ENCODE measurements around the gene CAPZB.

The CAPZB gene

GRCh38 chr1:19405195-19405760 lies 80.1 kb downstream of the CAPZB start:
- H3K9me3 ChIP-seq (ENCODE audit: control insufficient read depth in 2 of 2, low read length in 2 of 2): no peaks in the 10 kb centered on the region
- H3K36me3 ChIP-seq (ENCODE audit: control insufficient read depth in 2 of 2, insufficient read depth in 2 of 2, low read length in 2 of 2): peaks cover 0 to 10% of the 10 kb centered on the region in 2 donors
- H3K9ac ChIP-seq (ENCODE audit: low read length in 2 of 2): peak overlapping the region in 1 of 2 donors; percentile 8
- peak overlapping the region; percentile 71 for H3K27ac ChIP-seq (ENCODE audit: low read length)
- peak overlapping the region; percentile 34 to 49 for H3K4me3 ChIP-seq (ENCODE audit: low read length in 2 of 2)
- peaks cover 87% of the 10 kb centered on the region for H3K4me1 ChIP-seq (ENCODE audit: control insufficient read depth, insufficient read depth, low read length)
- no peaks in the 10 kb centered on the region for H3K27me3 ChIP-seq (ENCODE audit: control insufficient read depth in 1 of 2, insufficient read depth in 2 of 2, low read length in 2 of 2)

- Histone ChIP-seq H3K4me1 (ENCODE audit: control insufficient read depth, insufficient read depth, low read length) (peaks cover 89% of the 10 kb centered on the region), H3K9me3 (ENCODE audit: control insufficient read depth in 2 of 2, low read length in 2 of 2) (no peaks in the 10 kb centered on the region), H3K4me3 (ENCODE audit: low read length in 2 of 2) (peak overlapping the region; percentile 15 to 34), H3K27ac (ENCODE audit: low read length) (peak overlapping the region; percentile 71), H3K27me3 (ENCODE audit: control insufficient read depth in 1 of 2, insufficient read depth in 2 of 2, low read length in 2 of 2) (no peaks in the 10 kb centered on the region), H3K36me3 (ENCODE audit: control insufficient read depth in 2 of 2, insufficient read depth in 2 of 2, low read length in 2 of 2) (peaks cover 0 to 10% of the 10 kb centered on the region in 2 donors), H3K9ac (ENCODE audit: low read length in 2 of 2) (peak overlapping the region in 1 of 2 donors; percentile 8)
Observed at GRCh38 chr1:19404748-19405147, 80.6 kb downstream of the CAPZB start.

DNA sequence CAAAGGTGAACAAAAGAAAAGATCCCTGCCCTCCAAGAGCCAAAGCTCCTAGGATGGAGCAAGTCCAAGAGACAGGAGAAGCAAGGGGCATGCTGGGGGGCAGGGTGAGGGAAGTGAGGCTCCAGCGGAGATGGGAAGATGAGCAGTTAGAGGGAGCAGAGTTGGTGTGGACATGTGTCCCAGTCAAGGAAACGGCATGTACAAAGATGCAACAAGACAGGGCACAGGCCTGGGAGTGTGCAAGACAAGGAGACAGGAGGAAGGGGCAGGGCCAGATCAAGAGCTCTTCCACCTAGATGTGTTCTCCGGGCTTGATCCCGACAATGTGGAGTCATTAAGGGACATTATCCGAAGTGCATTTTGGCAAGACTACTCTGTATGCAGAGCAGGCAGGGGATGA lies 82.1 kb downstream of the CAPZB start:
- H3K36me3 ChIP-seq (ENCODE audit: control insufficient read depth in 2 of 2, insufficient read depth in 2 of 2, low read length in 2 of 2): peaks cover 0 to 8% of the 10 kb centered on the region in 2 donors
- H3K4me1 ChIP-seq (ENCODE audit: control insufficient read depth, insufficient read depth, low read length): peaks cover 87% of the 10 kb centered on the region
- no peaks in the 10 kb centered on the region for H3K27me3 ChIP-seq (ENCODE audit: control insufficient read depth in 1 of 2, insufficient read depth in 2 of 2, low read length in 2 of 2)

GRCh38 chr1:19402031-19402813 lies 83.1 kb downstream of the CAPZB start:
- H3K36me3 ChIP-seq (ENCODE audit: control insufficient read depth in 2 of 2, insufficient read depth in 2 of 2, low read length in 2 of 2): peaks cover 0 to 8% of the 10 kb centered on the region in 2 donors
- H3K9me3 ChIP-seq (ENCODE audit: control insufficient read depth in 2 of 2, low read length in 2 of 2): no peaks in the 10 kb centered on the region
- no peak overlapping the region for H3K9ac ChIP-seq (ENCODE audit: low read length in 2 of 2)
- no peaks in the 10 kb centered on the region for H3K27me3 ChIP-seq (ENCODE audit: control insufficient read depth in 1 of 2, insufficient read depth in 2 of 2, low read length in 2 of 2)
- peak overlapping the region in 1 of 2 donors; percentile 8 for H3K4me3 ChIP-seq (ENCODE audit: low read length in 2 of 2)
- peaks cover 87% of the 10 kb centered on the region for H3K4me1 ChIP-seq (ENCODE audit: control insufficient read depth, insufficient read depth, low read length)
- peak overlapping the region; percentile 11 for H3K27ac ChIP-seq (ENCODE audit: low read length)

More for the DNA sequence above, 82.1 kb downstream of the CAPZB start:
- Histone ChIP-seq H3K9ac (ENCODE audit: low read length in 2 of 2) (no peak overlapping the region), H3K9me3 (ENCODE audit: control insufficient read depth in 2 of 2, low read length in 2 of 2) (no peaks in the 10 kb centered on the region), H3K4me3 (ENCODE audit: low read length in 2 of 2) (peak overlapping the region in 1 of 2 donors; percentile 15), H3K27ac (ENCODE audit: low read length) (peak overlapping the region; percentile 41)

DNA sequence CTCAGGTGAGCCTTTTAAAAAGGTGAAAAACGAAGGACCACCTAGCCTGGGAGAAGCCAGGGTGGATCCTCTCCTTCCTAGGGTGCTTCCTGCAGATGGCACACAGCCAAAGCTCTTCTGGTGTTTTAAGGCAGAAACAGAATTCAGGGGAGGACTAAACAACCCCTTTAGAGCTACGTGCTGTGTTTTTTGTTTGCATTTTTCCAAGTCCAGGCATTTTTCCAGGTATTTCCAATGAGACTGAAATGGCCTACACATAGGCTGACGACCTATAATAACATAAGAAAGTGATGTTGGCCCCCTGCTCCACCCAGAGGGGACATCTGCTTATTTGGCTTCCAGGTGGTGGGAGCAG lies 83.8 kb downstream of the CAPZB start:
- H3K4me1 ChIP-seq (ENCODE audit: control insufficient read depth, insufficient read depth, low read length): peaks cover 80% of the 10 kb centered on the region
- H3K36me3 ChIP-seq (ENCODE audit: control insufficient read depth in 2 of 2, insufficient read depth in 2 of 2, low read length in 2 of 2): peaks cover 0 to 8% of the 10 kb centered on the region in 2 donors
- peak overlapping the region; percentile 11 for H3K27ac ChIP-seq (ENCODE audit: low read length)
- no peak overlapping the region for H3K9ac ChIP-seq (ENCODE audit: low read length in 2 of 2)
- no peaks in the 10 kb centered on the region for H3K9me3 ChIP-seq (ENCODE audit: control insufficient read depth in 2 of 2, low read length in 2 of 2)
- no peaks in the 10 kb centered on the region for H3K27me3 ChIP-seq (ENCODE audit: control insufficient read depth in 1 of 2, insufficient read depth in 2 of 2, low read length in 2 of 2)
- H3K4me3 ChIP-seq (ENCODE audit: low read length in 2 of 2): peak overlapping the region in 1 of 2 donors; percentile 8

- peak overlapping the region; percentile 49 for H3K27ac ChIP-seq (ENCODE audit: low read length)
- peaks cover 79% of the 10 kb centered on the region for H3K4me1 ChIP-seq (ENCODE audit: control insufficient read depth, insufficient read depth, low read length)
- H3K4me3 ChIP-seq (ENCODE audit: low read length in 2 of 2): no peak overlapping the region
- H3K9ac ChIP-seq (ENCODE audit: low read length in 2 of 2): no peak overlapping the region
- peaks cover 0 to 8% of the 10 kb centered on the region in 2 donors for H3K36me3 ChIP-seq (ENCODE audit: control insufficient read depth in 2 of 2, insufficient read depth in 2 of 2, low read length in 2 of 2)
- no peaks in the 10 kb centered on the region for H3K27me3 ChIP-seq (ENCODE audit: control insufficient read depth in 1 of 2, insufficient read depth in 2 of 2, low read length in 2 of 2)
- H3K9me3 ChIP-seq (ENCODE audit: control insufficient read depth in 2 of 2, low read length in 2 of 2): no peaks in the 10 kb centered on the region
Observed at GRCh38 chr1:19400875-19401534, 84.3 kb downstream of the CAPZB start.

DNA sequence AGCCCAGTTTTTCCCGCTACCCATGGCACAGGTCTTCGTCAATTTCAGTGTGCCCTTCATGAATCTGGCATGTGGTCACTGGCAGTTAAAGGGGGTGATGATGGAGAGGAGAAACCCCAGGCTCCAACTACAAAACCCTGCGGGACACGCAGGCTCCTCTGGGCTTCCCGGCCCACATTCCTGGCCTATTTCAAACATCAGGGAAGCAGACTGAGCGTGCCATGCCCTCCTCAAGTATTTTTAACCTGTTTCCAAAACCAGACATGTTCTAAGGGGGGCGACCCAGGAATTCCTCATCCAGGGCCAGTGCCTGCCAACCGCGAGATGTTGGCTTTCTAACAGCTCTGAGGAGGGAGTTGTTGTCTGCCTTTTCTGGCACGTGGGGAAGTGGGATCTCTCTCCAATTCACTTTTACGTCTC lies 85.1 kb downstream of the CAPZB start:
- Histone ChIP-seq H3K27ac (ENCODE audit: low read length) (peak overlapping the region; percentile 49), H3K4me3 (ENCODE audit: low read length in 2 of 2) (peak overlapping the region in 1 of 2 donors; percentile 47), H3K4me1 (ENCODE audit: control insufficient read depth, insufficient read depth, low read length) (peaks cover 76% of the 10 kb centered on the region), H3K36me3 (ENCODE audit: control insufficient read depth in 2 of 2, insufficient read depth in 2 of 2, low read length in 2 of 2) (peaks cover 0 to 10% of the 10 kb centered on the region in 2 donors), H3K9me3 (ENCODE audit: control insufficient read depth in 2 of 2, low read length in 2 of 2) (no peaks in the 10 kb centered on the region), H3K9ac (ENCODE audit: low read length in 2 of 2) (no peak overlapping the region), H3K27me3 (ENCODE audit: control insufficient read depth in 1 of 2, insufficient read depth in 2 of 2, low read length in 2 of 2) (no peaks in the 10 kb centered on the region)

DNA sequence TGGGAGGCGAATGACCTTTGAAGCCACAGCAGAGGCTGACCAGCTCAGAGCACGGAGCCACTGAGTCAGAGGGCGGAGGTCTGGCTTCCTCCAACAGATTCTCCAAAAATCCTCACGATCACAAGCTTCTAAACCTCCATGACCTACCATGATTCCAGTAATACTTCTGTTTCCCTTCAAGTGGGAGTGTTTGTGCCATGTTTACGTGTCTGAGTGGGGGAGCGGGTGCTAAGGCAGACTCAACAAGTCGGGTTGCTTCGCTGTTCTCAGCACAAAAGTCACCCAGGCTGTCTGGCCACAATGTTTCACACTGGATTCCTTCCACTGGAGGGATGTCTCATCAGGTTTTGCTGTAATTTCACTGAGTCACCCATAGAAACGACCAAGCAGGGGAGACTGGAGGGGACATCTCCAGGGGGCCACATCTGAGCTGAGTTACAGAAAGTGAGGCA lies 87.0 kb downstream of the CAPZB start:
- H3K9me3 ChIP-seq (ENCODE audit: control insufficient read depth in 2 of 2, low read length in 2 of 2): no peaks in the 10 kb centered on the region
- peaks cover 70% of the 10 kb centered on the region for H3K4me1 ChIP-seq (ENCODE audit: control insufficient read depth, insufficient read depth, low read length)
- H3K27me3 ChIP-seq (ENCODE audit: control insufficient read depth in 1 of 2, insufficient read depth in 2 of 2, low read length in 2 of 2): no peaks in the 10 kb centered on the region
- peak overlapping the region; percentile 18 for H3K27ac ChIP-seq (ENCODE audit: low read length)
- H3K36me3 ChIP-seq (ENCODE audit: control insufficient read depth in 2 of 2, insufficient read depth in 2 of 2, low read length in 2 of 2): peaks cover 0 to 6% of the 10 kb centered on the region in 2 donors
- H3K9ac ChIP-seq (ENCODE audit: low read length in 2 of 2): no peak overlapping the region
- peak overlapping the region in 1 of 2 donors; percentile 3 for H3K4me3 ChIP-seq (ENCODE audit: low read length in 2 of 2)

GRCh38 chr1:19397217-19397945 lies 88.0 kb downstream of the CAPZB start:
- Histone ChIP-seq H3K27ac (ENCODE audit: low read length) (no peak overlapping the region), H3K4me1 (ENCODE audit: control insufficient read depth, insufficient read depth, low read length) (peaks cover 71% of the 10 kb centered on the region), H3K9me3 (ENCODE audit: control insufficient read depth in 2 of 2, low read length in 2 of 2) (no peaks in the 10 kb centered on the region), H3K27me3 (ENCODE audit: control insufficient read depth in 1 of 2, insufficient read depth in 2 of 2, low read length in 2 of 2) (no peaks in the 10 kb centered on the region), H3K4me3 (ENCODE audit: low read length in 2 of 2) (no peak overlapping the region), H3K36me3 (ENCODE audit: control insufficient read depth in 2 of 2, insufficient read depth in 2 of 2, low read length in 2 of 2) (peaks cover 0 to 4% of the 10 kb centered on the region in 2 donors), H3K9ac (ENCODE audit: low read length in 2 of 2) (no peak overlapping the region)

DNA sequence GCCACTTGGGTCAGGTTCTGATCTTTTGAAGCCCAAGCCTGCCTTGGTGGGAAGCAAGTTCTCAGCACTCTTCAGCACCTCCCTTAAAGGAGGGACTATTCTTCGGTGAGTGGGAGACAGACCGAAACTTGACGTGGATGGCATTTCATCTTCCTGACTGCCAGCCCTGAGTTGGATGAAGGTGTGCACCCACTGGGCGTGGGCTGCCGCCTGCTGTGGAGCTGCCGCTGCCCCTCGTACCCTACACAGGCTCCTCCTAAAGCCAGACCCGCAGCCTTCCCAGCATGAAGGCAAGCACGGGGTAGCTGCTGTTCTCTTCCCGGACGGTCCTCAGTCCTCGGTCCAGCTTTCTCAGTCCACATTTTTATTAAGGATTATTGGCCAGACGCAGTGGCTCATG lies 89.1 kb downstream of the CAPZB start:
- H3K9me3 ChIP-seq (ENCODE audit: control insufficient read depth in 2 of 2, low read length in 2 of 2): no peaks in the 10 kb centered on the region
- H3K9ac ChIP-seq (ENCODE audit: low read length in 2 of 2): no peak overlapping the region
- H3K36me3 ChIP-seq (ENCODE audit: control insufficient read depth in 2 of 2, insufficient read depth in 2 of 2, low read length in 2 of 2): peaks cover 0 to 4% of the 10 kb centered on the region in 2 donors
- no peak overlapping the region for H3K27ac ChIP-seq (ENCODE audit: low read length)
- H3K27me3 ChIP-seq (ENCODE audit: control insufficient read depth in 1 of 2, insufficient read depth in 2 of 2, low read length in 2 of 2): no peaks in the 10 kb centered on the region
- peaks cover 70% of the 10 kb centered on the region for H3K4me1 ChIP-seq (ENCODE audit: control insufficient read depth, insufficient read depth, low read length)
- no peak overlapping the region for H3K4me3 ChIP-seq (ENCODE audit: low read length in 2 of 2)
